ENCODE measurements around the gene DSCAM. TPM values are rescaled to one million over a fixed set of nuclear protein-coding genes. Genes with fewer than 3 reads are reported as not detected.

Gene DSCAM
- total and polyA plus RNA-seq, 2 experiments from 2014 or later, result 0.23 to 0.42 TPM

DNA sequence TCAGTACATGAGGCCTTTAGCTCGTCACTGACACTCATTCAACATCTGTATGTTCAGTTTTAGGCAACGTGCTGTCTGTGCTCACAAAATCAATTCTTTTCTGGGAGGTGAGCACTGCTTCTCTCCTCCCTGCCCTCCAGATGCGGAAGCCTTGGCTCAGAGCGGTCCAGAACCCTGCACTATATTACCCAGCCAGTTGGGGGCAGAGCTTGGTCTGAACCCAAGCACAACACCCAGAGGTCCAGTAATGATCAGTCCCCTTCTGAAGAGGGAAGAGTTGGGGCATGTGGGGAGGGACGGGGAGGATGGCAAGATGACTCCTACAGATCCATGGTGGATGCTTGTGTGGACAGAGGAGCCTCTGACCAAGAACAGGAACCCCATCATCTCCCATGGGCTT is 5.6 kb upstream of the DSCAM start:
- Histone ChIP-seq H3K4me1 (ENCODE audit: low read depth) (no peaks in the 10 kb centered on the region), H3K27ac (no peak overlapping the region), H3K4me3 (no peak overlapping the region), H3K9me3 (ENCODE audit: low read depth) (no peaks in the 10 kb centered on the region), H3K27me3 (peaks cover 36% of the 10 kb centered on the region), H3K36me3 (no peaks in the 10 kb centered on the region)
- TF ChIP-seq, protein P1, sequence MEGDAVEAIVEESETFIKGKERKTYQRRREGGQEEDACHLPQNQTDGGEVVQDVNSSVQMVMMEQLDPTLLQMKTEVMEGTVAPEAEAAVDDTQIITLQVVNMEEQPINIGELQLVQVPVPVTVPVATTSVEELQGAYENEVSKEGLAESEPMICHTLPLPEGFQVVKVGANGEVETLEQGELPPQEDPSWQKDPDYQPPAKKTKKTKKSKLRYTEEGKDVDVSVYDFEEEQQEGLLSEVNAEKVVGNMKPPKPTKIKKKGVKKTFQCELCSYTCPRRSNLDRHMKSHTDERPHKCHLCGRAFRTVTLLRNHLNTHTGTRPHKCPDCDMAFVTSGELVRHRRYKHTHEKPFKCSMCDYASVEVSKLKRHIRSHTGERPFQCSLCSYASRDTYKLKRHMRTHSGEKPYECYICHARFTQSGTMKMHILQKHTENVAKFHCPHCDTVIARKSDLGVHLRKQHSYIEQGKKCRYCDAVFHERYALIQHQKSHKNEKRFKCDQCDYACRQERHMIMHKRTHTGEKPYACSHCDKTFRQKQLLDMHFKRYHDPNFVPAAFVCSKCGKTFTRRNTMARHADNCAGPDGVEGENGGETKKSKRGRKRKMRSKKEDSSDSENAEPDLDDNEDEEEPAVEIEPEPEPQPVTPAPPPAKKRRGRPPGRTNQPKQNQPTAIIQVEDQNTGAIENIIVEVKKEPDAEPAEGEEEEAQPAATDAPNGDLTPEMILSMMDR (IDR thresholded peaks at IDR 0.05; ENCODE audit: low read depth, low read length), result no peak
- no peak for DNase-seq (ENCODE audit: low read depth in 1 of 2, low spot score in 1 of 2)

DNA sequence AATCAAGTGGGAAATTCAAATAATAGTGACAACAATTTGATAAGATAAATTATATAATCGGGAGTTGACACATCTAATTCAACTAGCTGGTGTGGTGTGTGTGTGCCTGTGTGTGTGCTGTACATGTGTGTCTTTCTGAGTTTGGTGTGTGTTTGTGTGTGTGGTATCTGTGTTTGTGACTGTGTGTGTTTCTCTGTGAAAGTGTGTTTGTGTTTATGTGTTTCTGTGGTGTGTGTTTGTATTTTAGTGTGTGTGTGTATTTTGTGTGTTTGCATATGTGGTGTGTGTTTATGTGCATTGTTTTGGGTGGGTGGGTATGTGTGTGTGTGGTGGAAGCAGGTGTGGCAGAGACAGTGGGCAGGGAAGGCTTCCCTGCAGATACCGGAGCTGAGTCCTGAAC is 4.8 kb upstream of the DSCAM start:
- no peaks in the 10 kb centered on the region for H3K4me1 ChIP-seq (ENCODE audit: low read depth)
- H3K27me3 ChIP-seq, result peaks cover 44% of the 10 kb centered on the region
- no peaks in the 10 kb centered on the region for H3K9me3 ChIP-seq (ENCODE audit: low read depth)
- TF ChIP-seq, protein P1 (IDR thresholded peaks at IDR 0.05; ENCODE audit: low read depth, low read length), result no peak
- H3K4me3 ChIP-seq, result no peak overlapping the region
- DNase-seq (ENCODE audit: low read depth in 1 of 2, low spot score in 1 of 2), result no peak
- H3K36me3 ChIP-seq, result no peaks in the 10 kb centered on the region
- H3K27ac ChIP-seq, result no peak overlapping the region

DNA sequence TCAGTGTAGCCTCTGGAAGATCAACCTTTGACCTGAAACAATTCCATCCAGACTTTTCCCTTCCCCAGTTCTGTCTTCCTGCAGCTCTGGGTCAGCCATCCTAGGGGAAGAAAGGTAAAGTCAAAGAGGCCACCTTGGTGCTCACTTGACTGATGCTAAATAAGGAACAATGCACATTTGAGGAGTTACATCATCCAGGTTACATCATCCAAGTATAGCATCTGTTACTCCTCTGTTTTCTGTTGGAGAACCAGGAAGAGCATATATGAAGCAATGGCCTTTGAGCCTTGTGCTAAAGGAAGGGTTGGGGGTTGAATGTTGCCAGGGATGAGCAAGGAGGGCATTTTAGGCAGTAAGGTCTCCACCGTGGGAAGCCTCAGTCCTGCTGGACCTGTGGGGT is 3.1 kb upstream of the DSCAM start:
- Histone ChIP-seq H3K27me3 (peaks cover 59% of the 10 kb centered on the region), H3K36me3 (no peaks in the 10 kb centered on the region), H3K4me3 (no peak overlapping the region), H3K9me3 (ENCODE audit: low read depth) (no peaks in the 10 kb centered on the region), H3K4me1 (ENCODE audit: low read depth) (no peaks in the 10 kb centered on the region), H3K27ac (no peak overlapping the region)
- no peak for DNase-seq (ENCODE audit: low read depth in 1 of 2, low spot score in 1 of 2)
- TF ChIP-seq, protein P1 (IDR thresholded peaks at IDR 0.05; ENCODE audit: low read depth, low read length), result no peak

DNA sequence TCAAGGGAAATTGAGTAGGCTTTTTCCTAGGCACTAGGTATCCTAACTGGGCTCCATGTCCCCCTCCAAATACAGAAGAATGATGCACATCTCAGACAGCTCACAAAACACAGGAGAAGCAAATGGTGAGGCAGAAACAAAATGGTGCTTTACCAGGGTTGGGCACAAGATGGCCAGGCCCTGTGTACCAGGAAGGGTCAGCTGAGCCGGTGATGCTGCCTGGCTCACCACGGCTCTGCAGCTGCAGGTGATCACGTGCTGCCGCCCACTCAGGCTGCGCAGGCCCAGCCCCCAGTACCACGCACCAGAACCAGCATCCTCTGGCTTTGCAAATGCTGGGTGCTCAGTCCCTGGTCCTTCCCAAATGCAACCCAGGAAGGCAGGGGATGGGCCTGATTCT is 993 bp upstream of the DSCAM start:
- Histone ChIP-seq H3K4me1 (ENCODE audit: low read depth) (no peaks in the 10 kb centered on the region), H3K9me3 (ENCODE audit: low read depth) (no peaks in the 10 kb centered on the region), H3K4me3 (no peak overlapping the region), H3K36me3 (no peaks in the 10 kb centered on the region), H3K27me3 (peaks cover 72% of the 10 kb centered on the region), H3K27ac (no peak overlapping the region)
- no peak for DNase-seq (ENCODE audit: low read depth in 1 of 2, low spot score in 1 of 2)
- TF ChIP-seq, protein P1 (IDR thresholded peaks at IDR 0.05; ENCODE audit: low read depth, low read length), result no peak

DNA sequence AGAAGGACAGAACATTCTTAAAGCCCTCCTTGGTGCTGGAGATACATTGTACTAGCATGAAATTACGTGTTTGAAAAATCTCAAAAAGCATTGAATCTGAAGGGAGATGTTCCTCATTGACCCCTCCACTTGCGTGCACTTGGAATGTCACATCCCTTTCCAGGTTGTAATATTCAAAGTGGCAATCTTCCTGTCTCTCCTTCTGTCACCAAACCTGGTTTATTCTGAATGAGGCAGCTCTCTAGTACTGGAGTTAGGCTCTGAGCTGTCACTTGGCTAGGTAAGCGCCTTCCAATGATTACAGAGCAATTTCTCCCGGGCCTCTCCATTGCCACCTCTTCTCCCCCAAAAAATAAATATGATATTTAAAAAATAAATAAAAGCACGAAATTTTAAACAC is 855 bp downstream of the DSCAM start:
- no peaks in the 10 kb centered on the region for H3K36me3 ChIP-seq
- H3K27ac ChIP-seq, result no peak overlapping the region
- H3K27me3 ChIP-seq, result peaks cover 69% of the 10 kb centered on the region
- H3K4me1 ChIP-seq (ENCODE audit: low read depth), result no peaks in the 10 kb centered on the region
- peak overlapping the region; percentile 22 for H3K4me3 ChIP-seq
- H3K9me3 ChIP-seq (ENCODE audit: low read depth), result no peaks in the 10 kb centered on the region
- TF ChIP-seq, protein P1 (IDR thresholded peaks at IDR 0.05; ENCODE audit: low read depth, low read length), result no peak
- peak in 1 of 2 donors; percentile 14 for DNase-seq (ENCODE audit: low read depth in 1 of 2, low spot score in 1 of 2)
